ENCODE measurements around the gene SLC5A10. TPM values are rescaled to one million over a fixed set of nuclear protein-coding genes. Genes with fewer than 3 reads are reported as not detected.

Gene SLC5A10
- total RNA-seq, 4 donors from 2014 or later = not detected

- TF ChIP-seq, protein P1, sequence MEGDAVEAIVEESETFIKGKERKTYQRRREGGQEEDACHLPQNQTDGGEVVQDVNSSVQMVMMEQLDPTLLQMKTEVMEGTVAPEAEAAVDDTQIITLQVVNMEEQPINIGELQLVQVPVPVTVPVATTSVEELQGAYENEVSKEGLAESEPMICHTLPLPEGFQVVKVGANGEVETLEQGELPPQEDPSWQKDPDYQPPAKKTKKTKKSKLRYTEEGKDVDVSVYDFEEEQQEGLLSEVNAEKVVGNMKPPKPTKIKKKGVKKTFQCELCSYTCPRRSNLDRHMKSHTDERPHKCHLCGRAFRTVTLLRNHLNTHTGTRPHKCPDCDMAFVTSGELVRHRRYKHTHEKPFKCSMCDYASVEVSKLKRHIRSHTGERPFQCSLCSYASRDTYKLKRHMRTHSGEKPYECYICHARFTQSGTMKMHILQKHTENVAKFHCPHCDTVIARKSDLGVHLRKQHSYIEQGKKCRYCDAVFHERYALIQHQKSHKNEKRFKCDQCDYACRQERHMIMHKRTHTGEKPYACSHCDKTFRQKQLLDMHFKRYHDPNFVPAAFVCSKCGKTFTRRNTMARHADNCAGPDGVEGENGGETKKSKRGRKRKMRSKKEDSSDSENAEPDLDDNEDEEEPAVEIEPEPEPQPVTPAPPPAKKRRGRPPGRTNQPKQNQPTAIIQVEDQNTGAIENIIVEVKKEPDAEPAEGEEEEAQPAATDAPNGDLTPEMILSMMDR (IDR thresholded peaks at IDR 0.05) = no peak
- TF ChIP-seq POLR2AphosphoS5 (IDR thresholded peaks at IDR 0.05) = no peak
- in situ Hi-C loops (cut with MboI; ENCODE audit: low pct_ligation_motif_present in 1 of 4, low pct_unique_long_range_greater_than_20kb in 1 of 4, low sequenced_read_pairs in 3 of 4) (no loop called here), intact Hi-C loops (cut with DNase I; ENCODE audit: low total_unique reads) (no loop called here)
- peaks cover 0 to 9% (median 2%) of the 10 kb centered on the region in 4 donors for H3K4me1 ChIP-seq
- no peak for DNase-seq
- H3K9me3 ChIP-seq = no peaks in the 10 kb centered on the region
- H3K4me3 ChIP-seq = no peak overlapping the region
- H3K27ac ChIP-seq = no peak overlapping the region
- no peaks in the 10 kb centered on the region for H3K36me3 ChIP-seq
- 93% methylated on average over 5 of the region's 5 CpGs; no CpG with 5 or more reads in 1 of the 2 donors for WGBS, 2 donors (ENCODE audit: low coverage in 1 of 2)
- H3K27me3 ChIP-seq = no peaks in the 10 kb centered on the region
Observed at GRCh38 chr17:18959845-18960240, 7.9 kb downstream of the SLC5A10 start.

DNA sequence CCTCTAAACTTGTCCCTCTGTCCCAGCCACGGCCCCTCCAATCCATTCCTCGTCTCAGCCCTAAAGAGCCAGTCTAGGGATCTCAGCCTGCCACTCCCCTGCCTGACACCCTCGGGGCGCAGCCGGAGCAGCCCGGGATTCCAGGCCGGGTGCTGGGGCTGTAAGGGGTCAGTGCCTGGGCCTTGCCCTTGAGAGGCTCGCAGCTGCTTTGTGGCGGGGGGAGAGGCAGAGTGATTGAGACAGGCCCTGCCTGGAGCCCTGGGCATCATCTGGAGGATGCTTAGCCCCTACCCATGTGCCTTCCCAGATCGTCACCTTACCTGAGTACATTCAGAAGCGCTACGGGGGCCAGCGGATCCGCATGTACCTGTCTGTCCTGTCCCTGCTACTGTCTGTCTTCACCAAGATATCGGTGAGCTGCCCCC lies 8.3 kb downstream of the SLC5A10 start:
- no peak for TF ChIP-seq POLR2AphosphoS5 (IDR thresholded peaks at IDR 0.05)
- no peak for TF ChIP-seq POLR2A (IDR thresholded peaks at IDR 0.05)
- TF ChIP-seq, protein P1 (IDR thresholded peaks at IDR 0.05) = no peak
- TF ChIP-seq EP300 (IDR thresholded peaks at IDR 0.05; ENCODE audit: low read depth) = no peak
- in situ Hi-C loops (cut with MboI; ENCODE audit: low pct_ligation_motif_present in 1 of 4, low pct_unique_long_range_greater_than_20kb in 1 of 4, low sequenced_read_pairs in 3 of 4) (no loop called here), intact Hi-C loops (cut with DNase I; ENCODE audit: low total_unique reads) (no loop called here)
- peaks cover 0 to 9% (median 2%) of the 10 kb centered on the region in 4 donors for H3K4me1 ChIP-seq
- H3K36me3 ChIP-seq = no peaks in the 10 kb centered on the region
- H3K27ac ChIP-seq = no peak overlapping the region
- no peak for DNase-seq
- no peak overlapping the region for H3K4me3 ChIP-seq
- no peaks in the 10 kb centered on the region for H3K9me3 ChIP-seq
- no peaks in the 10 kb centered on the region for H3K27me3 ChIP-seq
- WGBS, 2 donors (ENCODE audit: low coverage in 1 of 2) = 94% methylated on average over 15 of the region's 15 CpGs; no CpG with 5 or more reads in 1 of the 2 donors

DNA sequence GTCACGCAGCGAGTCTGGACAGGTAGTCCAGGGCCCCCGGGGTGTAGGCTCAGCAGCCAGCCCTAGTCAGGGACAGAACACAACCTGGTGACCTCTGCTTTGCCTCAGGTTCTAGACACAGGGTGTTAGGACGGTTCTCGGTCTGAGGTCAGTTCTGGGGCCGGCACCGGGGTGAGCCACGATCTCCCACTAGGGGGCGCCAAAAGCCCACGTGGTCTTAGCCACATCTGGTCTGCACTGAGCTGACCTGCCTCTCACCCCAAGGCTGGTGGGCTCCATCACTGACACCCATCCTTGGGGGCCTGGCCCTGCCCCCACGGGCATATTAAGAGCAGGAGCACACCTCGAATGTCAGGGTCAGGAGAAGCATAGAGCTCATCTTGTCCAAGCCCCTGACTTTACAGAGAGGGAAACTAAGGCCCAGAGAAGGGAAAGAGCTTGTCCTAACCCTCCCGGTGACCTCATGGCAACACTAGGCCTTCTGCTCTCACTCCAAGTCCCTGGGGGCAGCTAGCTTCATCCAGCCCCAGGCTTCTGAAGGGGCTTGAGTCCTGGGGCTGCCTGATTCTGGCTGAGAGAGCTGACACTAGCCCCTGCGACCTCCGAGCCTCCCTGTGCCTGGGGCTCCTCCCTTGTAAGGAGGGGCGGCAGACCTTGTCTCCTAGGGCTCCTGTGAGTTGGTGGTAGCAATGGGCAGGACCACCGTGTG lies 9.0 kb downstream of the SLC5A10 start:
- 31% methylated on average over 17 of the region's 17 CpGs; no CpG with 5 or more reads in 1 of the 2 donors for WGBS, 2 donors (ENCODE audit: low coverage in 1 of 2)
- peak; percentile 90 for DNase-seq
- Histone ChIP-seq H3K4me1 (peaks cover 0 to 9% (median 2%) of the 10 kb centered on the region in 4 donors), H3K36me3 (no peaks in the 10 kb centered on the region), H3K4me3 (no peak overlapping the region), H3K27ac (no peak overlapping the region), H3K27me3 (no peaks in the 10 kb centered on the region), H3K9me3 (no peaks in the 10 kb centered on the region)
- intact Hi-C loops (cut with DNase I; ENCODE audit: low total_unique reads) (no loop called here), in situ Hi-C loops (cut with MboI; ENCODE audit: low pct_ligation_motif_present in 1 of 4, low pct_unique_long_range_greater_than_20kb in 1 of 4, low sequenced_read_pairs in 3 of 4) (no loop called here)
- TF ChIP-seq, protein P1 (IDR thresholded peaks at IDR 0.05) = peak; percentile 91 to 96 (median 94)
- no peak for TF ChIP-seq POLR2AphosphoS5 (IDR thresholded peaks at IDR 0.05)
- no peak for TF ChIP-seq POLR2A (IDR thresholded peaks at IDR 0.05)
- no peak for TF ChIP-seq EP300 (IDR thresholded peaks at IDR 0.05; ENCODE audit: low read depth)

GRCh38 chr17:18961634-18962493 lies 9.9 kb downstream of the SLC5A10 start:
- TF ChIP-seq EP300 (IDR thresholded peaks at IDR 0.05; ENCODE audit: low read depth) (no peak), POLR2A (IDR thresholded peaks at IDR 0.05) (no peak), POLR2AphosphoS5 (IDR thresholded peaks at IDR 0.05) (no peak)
- TF ChIP-seq, protein P1 (IDR thresholded peaks at IDR 0.05) = no peak
- no peak for DNase-seq
- in situ Hi-C loops (cut with MboI; ENCODE audit: low pct_ligation_motif_present in 1 of 4, low pct_unique_long_range_greater_than_20kb in 1 of 4, low sequenced_read_pairs in 3 of 4) = no loop called here
- Histone ChIP-seq H3K9me3 (no peaks in the 10 kb centered on the region), H3K27ac (no peak overlapping the region), H3K4me3 (no peak overlapping the region), H3K4me1 (peaks cover 0 to 9% (median 2%) of the 10 kb centered on the region in 4 donors), H3K27me3 (no peaks in the 10 kb centered on the region), H3K36me3 (no peaks in the 10 kb centered on the region)
- WGBS, 2 donors (ENCODE audit: low coverage in 1 of 2) = 79 to 83% methylated on average over 4 to 12 of the region's 16 CpGs
- intact Hi-C loops (cut with DNase I; ENCODE audit: low total_unique reads) = no loop called here

All from transverse colon (tissue), 4 donors.